Karpas-422 (cell line): Measurements from ENCODE around the gene GNB1L. TPM values are rescaled to one million over a fixed set of nuclear protein-coding genes. Genes with fewer than 3 reads are reported as not detected.
A peak's percentile ranks its signal among the peaks of the same experiment; 100 is the strongest.

Experiments used
- DNase-seq: peaks from one replicate; pipeline ENCODE4 v3.0.0-alpha.2; 2015
- H2AFZ ChIP-seq: fragments of 200-600 bp; sonication (generic); 2 replicates; pipeline ENCODE4 v1.6.1; 2014; ENCODE audit warnings: antibody characterized with exemption, low read length, mixed read lengths
- H3K27ac ChIP-seq: fragments of 200-600 bp; sonication (generic); 2 replicates; pipeline ENCODE4 v1.5.1; 2014; ENCODE audit warnings: mild to moderate bottlenecking, low read length, moderate library complexity
- H3K27me3 ChIP-seq: fragments of 200-600 bp; sonication (generic); 2 replicates; pipeline ENCODE4 v1.6.1; 2014; ENCODE audit warnings: low read length, mixed read lengths
- H3K36me3 ChIP-seq: fragments of 200-600 bp; sonication (generic); 2 replicates; pipeline ENCODE4 v1.6.1; 2014; ENCODE audit warnings: low read length, mixed read lengths; ENCODE audit not compliant: insufficient read depth
- H3K4me1 ChIP-seq: fragments of 200-600 bp; sonication (generic); 2 replicates; pipeline ENCODE4 v1.6.1; 2014; ENCODE audit warnings: mild to moderate bottlenecking, low read length, mixed read lengths
- H3K4me2 ChIP-seq: fragments of 200-600 bp; sonication (generic); 2 replicates; pipeline ENCODE4 v1.6.1; 2014; ENCODE audit warnings: low read length, low read depth, mild to moderate bottlenecking; ENCODE audit not compliant: poor library complexity, severe bottlenecking
- H3K4me3 ChIP-seq: fragments of 200-600 bp; sonication (generic); 2 replicates; pipeline ENCODE4 v1.5.1; 2014; ENCODE audit warnings: mild to moderate bottlenecking, antibody characterized with exemption, low read length, mixed read lengths
- H3K79me2 ChIP-seq: fragments of 200-600 bp; sonication (generic); 2 replicates; pipeline ENCODE4 v1.6.1; 2014; ENCODE audit warnings: mild to moderate bottlenecking, low read length, mixed read lengths
- H3K9ac ChIP-seq: fragments of 200-600 bp; sonication (generic); 2 replicates; pipeline ENCODE4 v1.6.0; 2014; ENCODE audit warnings: low read length
- H3K9me2 ChIP-seq: fragments of 200-600 bp; sonication (generic), shearing (Covaris generic); replicated peaks from 2 replicates; pipeline ENCODE4 v1.6.0; 2014; ENCODE audit warnings: mild to moderate bottlenecking, low read length, moderate library complexity; ENCODE audit not compliant: insufficient read depth
- H3K9me3 ChIP-seq: fragments of 300-700, 200-600 bp; sonication (generic); 2 replicates; pipeline ENCODE4 v1.6.1; 2014; ENCODE audit warnings: low read length, mixed read lengths
- H4K20me1 ChIP-seq: fragments of 200-600 bp; sonication (generic); 2 replicates; pipeline ENCODE4 v1.6.1; 2014; ENCODE audit warnings: mild to moderate bottlenecking, antibody characterized with exemption, low read length, low read depth; ENCODE audit not compliant: insufficient read depth
- total RNA-seq: library from RNA; depleted of rRNA; stranded (reverse); fragments of >200 nt; shearing (Covaris generic); gene quantifications from 2 replicates; pipeline ENCODE4 v1.2.3, GENCODE V29; 2014; ENCODE audit warnings: low replicate concordance

The GNB1L gene
- total RNA-seq, 1 experiment from 2014 or later = 4.4 TPM

DNA sequence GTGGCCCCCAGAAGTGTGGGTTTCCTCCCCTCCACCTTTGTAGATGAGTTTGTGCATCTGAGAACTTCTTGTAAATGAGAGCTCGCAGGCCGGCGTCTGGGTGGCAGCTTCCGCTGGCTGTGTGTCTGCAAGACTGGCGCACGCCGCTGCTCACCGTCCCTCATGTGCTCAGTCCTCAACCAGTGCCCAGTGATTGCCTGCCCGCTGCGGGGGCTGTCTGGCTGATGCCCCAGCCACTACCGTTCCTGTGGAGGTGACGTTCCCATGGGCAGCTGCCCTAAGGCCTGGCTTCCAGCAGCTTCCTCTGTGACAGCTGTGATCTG lies 85.3 kb downstream of the GNB1L start:
- no peak overlapping the region for H2AFZ ChIP-seq
- peaks cover 9% of the 10 kb centered on the region; the same call in 1 of the 2 replicates for H4K20me1 ChIP-seq
- no peak overlapping the region for H3K9ac ChIP-seq
- H3K4me2 ChIP-seq = no peak overlapping the region
- no peaks in the 10 kb centered on the region for H3K27me3 ChIP-seq
- H3K36me3 ChIP-seq = no peaks in the 10 kb centered on the region
- H3K79me2 ChIP-seq = no peaks in the 10 kb centered on the region
- no peak overlapping the region for H3K4me3 ChIP-seq
- no peaks in the 10 kb centered on the region for H3K9me2 ChIP-seq
- peaks cover 24% of the 10 kb centered on the region for H3K4me1 ChIP-seq
- no peak overlapping the region for H3K27ac ChIP-seq
- no peak for DNase-seq
- H3K9me3 ChIP-seq = no peaks in the 10 kb centered on the region

DNA sequence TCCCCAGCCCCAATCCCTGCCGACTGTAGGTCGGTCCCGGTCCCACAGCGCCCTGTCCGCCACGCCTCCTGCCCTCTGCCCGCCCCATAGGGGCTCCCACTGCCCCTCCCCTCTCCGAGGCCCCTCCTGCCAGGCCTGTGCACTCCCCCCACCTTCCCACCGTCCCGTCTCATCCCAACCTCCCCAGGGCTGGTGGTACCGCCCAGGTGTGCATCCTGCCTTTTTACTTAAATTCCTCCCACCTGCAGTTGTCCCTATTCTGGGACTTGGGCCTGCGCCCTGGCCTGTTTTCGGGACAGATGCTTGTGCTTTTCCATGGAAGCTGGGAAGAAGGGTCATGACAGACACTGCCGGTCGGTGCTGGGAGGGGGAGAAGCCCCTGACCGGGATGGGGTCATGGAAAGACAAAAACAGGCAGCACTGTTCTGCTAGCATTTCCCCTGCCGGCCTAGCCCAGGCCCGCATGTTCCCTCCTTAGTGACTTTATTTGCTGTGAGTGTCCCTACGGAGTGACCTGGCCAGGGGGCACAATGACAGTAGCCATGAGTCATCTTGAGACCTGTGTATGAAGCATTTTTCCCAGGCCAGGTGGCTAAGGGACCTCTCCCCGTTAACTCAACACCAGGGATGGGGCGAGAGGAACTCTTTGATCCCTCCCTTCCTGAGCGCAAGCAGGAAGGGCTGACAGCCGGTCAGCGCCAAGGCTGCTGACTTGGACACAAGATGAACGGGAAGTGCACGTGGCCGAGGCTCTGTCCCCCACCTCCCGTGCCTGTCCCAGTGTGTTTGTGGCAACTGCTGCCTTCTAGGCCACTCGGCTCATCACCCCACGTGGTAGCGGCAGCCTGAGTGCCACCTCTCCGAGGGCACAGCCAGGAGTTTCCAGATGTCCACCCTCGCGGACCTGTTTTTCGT lies 87.0 kb downstream of the GNB1L start:
- H3K9ac ChIP-seq = no peak overlapping the region
- DNase-seq = no peak
- no peak overlapping the region for H3K4me2 ChIP-seq
- no peaks in the 10 kb centered on the region for H3K79me2 ChIP-seq
- no peak overlapping the region for H3K27ac ChIP-seq
- no peaks in the 10 kb centered on the region for H3K27me3 ChIP-seq
- H2AFZ ChIP-seq = no peak overlapping the region
- H3K4me1 ChIP-seq = peaks cover 10% of the 10 kb centered on the region
- H3K9me3 ChIP-seq = no peaks in the 10 kb centered on the region
- H3K9me2 ChIP-seq = no peaks in the 10 kb centered on the region
- no peak overlapping the region for H3K4me3 ChIP-seq
- H3K36me3 ChIP-seq = no peaks in the 10 kb centered on the region
- 0 out of 2 replicates have a peak, but pooled peaks cover 3% of the 10 kb centered on the region for H4K20me1 ChIP-seq

DNA sequence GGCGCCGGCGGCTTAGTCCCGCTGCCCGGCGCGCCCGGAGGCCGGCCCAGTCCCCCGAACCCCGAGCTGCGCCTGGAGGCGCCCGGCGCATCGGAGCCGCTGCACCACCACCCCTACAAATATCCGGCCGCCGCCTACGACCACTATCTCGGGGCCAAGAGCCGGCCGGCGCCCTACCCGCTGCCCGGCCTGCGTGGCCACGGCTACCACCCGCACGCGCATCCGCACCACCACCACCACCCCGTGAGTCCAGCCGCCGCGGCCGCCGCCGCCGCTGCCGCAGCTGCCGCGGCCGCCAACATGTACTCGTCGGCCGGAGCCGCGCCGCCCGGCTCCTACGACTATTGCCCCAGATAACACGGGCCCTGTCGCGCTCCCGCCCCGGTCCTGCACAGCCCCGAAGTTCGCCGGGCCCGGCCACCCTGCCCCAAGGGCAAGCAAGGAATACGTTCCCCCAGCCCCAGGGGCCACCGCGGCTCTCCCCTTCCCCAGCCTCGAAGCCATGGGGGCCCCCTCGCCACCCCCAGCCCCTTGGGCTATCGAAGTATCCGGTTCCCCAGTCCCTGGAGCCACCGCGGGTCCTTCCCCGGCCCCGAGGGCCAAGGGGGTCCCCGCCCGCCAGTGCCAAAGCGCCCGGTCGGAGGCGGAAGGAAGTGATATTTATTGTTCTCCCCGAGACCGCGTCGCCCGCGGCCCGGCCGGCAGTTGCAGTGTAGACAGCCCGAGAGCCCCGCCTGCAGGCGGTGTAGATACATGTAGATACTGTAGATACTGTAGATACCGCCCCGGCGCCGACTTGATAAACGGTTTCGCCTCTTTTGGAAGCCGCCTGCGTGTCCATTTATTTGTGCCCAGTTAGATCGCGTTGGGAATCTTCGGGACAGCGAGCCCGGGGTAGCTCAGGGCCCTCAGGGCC lies 87.9 kb downstream of the GNB1L start:
- no peaks in the 10 kb centered on the region for H3K9me3 ChIP-seq
- H3K9me2 ChIP-seq = no peaks in the 10 kb centered on the region
- H3K79me2 ChIP-seq = no peaks in the 10 kb centered on the region
- H3K4me2 ChIP-seq = peak overlapping the region; percentile 53
- no peaks in the 10 kb centered on the region for H3K36me3 ChIP-seq
- 0 out of 2 replicates have a peak overlapping the region, but pooled peaks have one; percentile 16 for H2AFZ ChIP-seq
- no peaks in the 10 kb centered on the region for H3K27me3 ChIP-seq
- DNase-seq = peak; percentile 88
- peak overlapping the region; percentile 49; the same call in 1 of the 2 replicates for H3K4me3 ChIP-seq
- H4K20me1 ChIP-seq = 0 out of 2 replicates have a peak, but pooled peaks cover 2% of the 10 kb centered on the region
- peaks cover 7% of the 10 kb centered on the region for H3K4me1 ChIP-seq
- H3K27ac ChIP-seq = no peak overlapping the region
- peak overlapping the region; percentile 48 for H3K9ac ChIP-seq

DNA sequence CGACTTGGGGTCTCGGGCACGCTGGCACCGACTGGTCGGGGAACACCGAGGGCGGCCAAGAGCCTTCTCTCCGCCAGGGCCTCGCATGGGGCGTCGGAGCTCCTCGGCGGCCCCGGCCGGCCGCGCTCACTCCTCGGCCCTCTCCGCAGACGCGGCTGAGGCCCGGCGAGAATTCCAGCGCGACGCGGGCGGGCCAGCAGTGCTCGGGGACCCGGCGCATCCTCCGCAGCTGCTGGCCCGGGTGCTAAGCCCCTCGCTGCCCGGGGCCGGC lies 88.5 kb downstream of the GNB1L start:
- Histone ChIP-seq H3K79me2 (no peaks in the 10 kb centered on the region), H4K20me1 (no peaks in the 10 kb centered on the region), H3K27ac (no peak overlapping the region), H3K36me3 (no peaks in the 10 kb centered on the region), H3K4me2 (no peak overlapping the region), H3K9ac (no peak overlapping the region), H3K9me3 (no peaks in the 10 kb centered on the region), H2AFZ (no peak overlapping the region), H3K4me1 (peaks cover 4% of the 10 kb centered on the region), H3K9me2 (no peaks in the 10 kb centered on the region), H3K27me3 (no peaks in the 10 kb centered on the region), H3K4me3 (no peak overlapping the region)
- no peak for DNase-seq

DNA sequence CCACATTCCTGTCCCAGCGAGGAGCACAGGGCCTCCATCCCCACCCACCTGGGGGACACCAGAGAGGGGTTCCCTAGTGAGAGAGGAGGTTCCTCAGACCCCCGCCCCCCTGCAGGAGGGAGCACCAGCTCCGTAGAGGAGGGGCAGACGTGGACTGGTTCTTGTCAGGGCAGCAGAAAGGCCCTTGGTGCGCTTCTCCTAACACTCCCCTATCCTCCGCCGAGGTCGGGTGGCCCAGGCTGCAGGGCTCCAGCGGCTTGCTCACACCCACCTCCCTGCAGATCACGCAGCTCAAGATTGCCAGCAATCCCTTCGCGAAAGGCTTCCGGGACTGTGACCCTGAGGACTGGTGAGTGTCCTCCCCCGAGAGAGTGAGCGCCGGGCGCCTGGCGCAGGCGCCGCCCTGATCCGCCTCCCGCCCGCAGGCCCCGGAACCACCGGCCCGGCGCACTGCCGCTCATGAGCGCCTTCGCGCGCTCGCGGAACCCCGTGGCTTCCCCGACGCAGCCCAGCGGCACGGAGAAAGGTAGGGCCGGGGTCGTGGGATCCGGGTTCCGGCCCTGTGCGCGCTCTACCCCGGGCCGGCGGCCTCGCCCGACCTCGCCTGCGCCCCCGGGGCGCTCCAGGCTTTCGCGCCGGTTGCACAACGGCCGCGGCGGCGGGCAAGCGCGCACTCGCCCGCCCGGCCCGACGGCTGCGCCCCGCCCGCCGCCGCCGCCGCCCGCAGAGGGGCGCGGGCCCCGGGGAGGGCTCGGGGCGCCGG lies 89.0 kb downstream of the GNB1L start:
- no peaks in the 10 kb centered on the region for H3K27me3 ChIP-seq
- H3K9me2 ChIP-seq = no peaks in the 10 kb centered on the region
- H3K4me2 ChIP-seq = no peak overlapping the region
- DNase-seq = no peak
- peaks cover 4% of the 10 kb centered on the region for H3K4me1 ChIP-seq
- H3K79me2 ChIP-seq = no peaks in the 10 kb centered on the region
- H3K4me3 ChIP-seq = no peak overlapping the region
- no peaks in the 10 kb centered on the region for H4K20me1 ChIP-seq
- no peak overlapping the region for H2AFZ ChIP-seq
- no peak overlapping the region for H3K27ac ChIP-seq
- no peaks in the 10 kb centered on the region for H3K36me3 ChIP-seq
- no peak overlapping the region for H3K9ac ChIP-seq
- H3K9me3 ChIP-seq = no peaks in the 10 kb centered on the region

DNA sequence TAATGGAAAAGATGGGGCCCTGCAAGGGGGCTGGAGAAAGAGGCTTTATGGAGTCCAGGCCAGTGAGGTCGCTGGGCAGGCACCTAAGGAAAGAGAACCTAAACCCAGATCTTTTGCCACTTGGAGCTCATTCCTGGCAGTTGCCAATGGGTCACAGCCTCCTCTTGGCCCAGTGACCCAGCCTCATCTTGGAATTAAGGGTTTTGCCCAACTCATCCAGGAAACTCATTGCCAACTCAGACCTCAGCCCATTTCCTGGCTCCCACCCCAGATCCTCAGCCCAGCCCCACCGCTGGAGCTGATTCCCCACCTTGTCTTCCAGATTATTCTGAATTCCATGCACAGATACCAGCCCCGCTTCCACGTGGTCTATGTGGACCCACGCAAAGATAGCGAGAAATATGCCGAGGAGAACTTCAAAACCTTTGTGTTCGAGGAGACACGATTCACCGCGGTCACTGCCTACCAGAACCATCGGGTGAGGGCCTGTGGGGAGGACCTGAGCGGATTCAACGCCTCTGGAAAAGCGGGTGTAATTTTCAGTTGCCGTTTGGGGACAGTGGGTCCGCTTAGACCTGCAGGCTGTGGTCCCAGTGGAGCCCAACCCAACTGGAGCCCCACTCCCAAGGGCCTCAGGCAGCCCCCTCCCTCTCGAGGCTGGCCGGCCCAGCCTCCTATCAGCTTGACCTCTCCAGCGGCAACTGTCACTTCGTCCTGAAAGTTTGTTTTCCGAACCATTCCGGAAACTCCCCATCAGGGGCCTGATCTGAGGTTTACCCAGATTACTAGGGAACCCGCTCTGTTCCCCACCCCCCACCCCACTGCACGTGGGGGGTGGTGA lies 89.8 kb downstream of the GNB1L start:
- H3K27ac ChIP-seq = no peak overlapping the region
- no peaks in the 10 kb centered on the region for H3K79me2 ChIP-seq
- H3K27me3 ChIP-seq = no peaks in the 10 kb centered on the region
- H3K4me2 ChIP-seq = no peak overlapping the region
- no peak overlapping the region for H3K4me3 ChIP-seq
- H3K9me3 ChIP-seq = no peaks in the 10 kb centered on the region
- no peak overlapping the region for H3K9ac ChIP-seq
- no peak overlapping the region for H2AFZ ChIP-seq
- no peaks in the 10 kb centered on the region for H4K20me1 ChIP-seq
- H3K4me1 ChIP-seq = peaks cover 4% of the 10 kb centered on the region
- no peaks in the 10 kb centered on the region for H3K36me3 ChIP-seq
- no peaks in the 10 kb centered on the region for H3K9me2 ChIP-seq
- no peak for DNase-seq

DNA sequence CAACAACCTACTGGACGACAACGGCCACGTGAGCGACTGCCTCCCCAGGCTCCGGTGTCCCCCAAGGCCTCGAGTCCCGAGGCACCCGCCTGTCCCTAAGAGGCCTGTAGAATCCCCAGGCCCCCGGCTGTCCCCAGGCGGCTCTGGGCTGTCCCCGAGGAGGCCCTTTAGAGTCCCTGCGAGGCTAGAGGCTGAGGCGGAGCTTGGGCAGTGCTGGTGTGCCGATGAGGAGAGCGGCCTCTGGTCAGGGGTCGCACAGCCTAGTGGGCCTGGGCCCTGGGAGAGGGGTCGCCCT lies 90.4 kb downstream of the GNB1L start:
- no peaks in the 10 kb centered on the region for H3K9me3 ChIP-seq
- no peaks in the 10 kb centered on the region for H3K79me2 ChIP-seq
- H3K27me3 ChIP-seq = no peaks in the 10 kb centered on the region
- H3K4me1 ChIP-seq = peaks cover 4% of the 10 kb centered on the region
- no peak overlapping the region for H2AFZ ChIP-seq
- no peak overlapping the region for H3K4me3 ChIP-seq
- H3K27ac ChIP-seq = no peak overlapping the region
- no peak overlapping the region for H3K9ac ChIP-seq
- H3K4me2 ChIP-seq = no peak overlapping the region
- DNase-seq = no peak
- H4K20me1 ChIP-seq = no peaks in the 10 kb centered on the region
- no peaks in the 10 kb centered on the region for H3K9me2 ChIP-seq
- H3K36me3 ChIP-seq = no peaks in the 10 kb centered on the region
